HEK293 (cell line): ENCODE measurements around the gene SIRPB1.

ENCODE experiments used
- CTCF ChIA-PET: fragments of 350-600 bp; formaldehyde crosslinking; extraction: SDS; loops from one replicate; lab custom pipeline; 2021; ENCODE audit warnings: antibody characterized with exemption; lab: Yijun Ruan, JAX
- POLR2A ChIA-PET: fragments of 300-600 bp; formaldehyde crosslinking; extraction: SDS; loops from one replicate; lab custom pipeline; 2020; ENCODE audit warnings: antibody characterized with exemption, inconsistent platforms; lab: Yijun Ruan, JAX
- H3K27ac ChIP-seq: fragments of 200-500 bp; sonication (Bioruptor generic); 2 replicates; pipeline ENCODE4 v1.5.1; 2014; ENCODE audit warnings: low read depth, low read length, control low read depth, inconsistent platforms; ENCODE audit errors: extremely low read depth
- H3K36me3 ChIP-seq, 2 experiments: fragments of 200-500 bp in 1 of 2; sonication (Bioruptor generic) in 1 of 2; 1 replicate in 1 of 2; 2 replicates in 1 of 2; pipeline ENCODE4 v1.5.1; 2014 to 2017; ENCODE audit warnings: inconsistent platforms in 2 of 2, low read length in 2 of 2; ENCODE audit not compliant: control insufficient read depth in 2 of 2, insufficient read depth in 1 of 2
- H3K4me1 ChIP-seq: fragments of 200-500 bp; sonication (Bioruptor generic); 2 replicates; pipeline ENCODE4 v1.5.1; 2014; ENCODE audit warnings: mild to moderate bottlenecking, low read length, inconsistent platforms; ENCODE audit not compliant: control insufficient read depth, insufficient read depth
- H3K4me3 ChIP-seq: 2 replicates; pipeline ENCODE4 v1.5.1; 2011; ENCODE audit warnings: low read depth, mild to moderate bottlenecking, control low read depth, low read length, moderate library complexity
- H3K9me3 ChIP-seq: fragments of 200-500 bp; sonication (Bioruptor generic); 2 replicates; pipeline ENCODE4 v1.5.1; 2014; ENCODE audit warnings: low read depth, low read length, inconsistent platforms; ENCODE audit not compliant: control insufficient read depth, insufficient read depth
- KLF16 ChIP-seq: fragments of 450-650 bp; formaldehyde crosslinking; IDR thresholded peaks from 2 replicates; pipeline ENCODE4 v1.5.1; 2017; ENCODE audit warnings: missing biosample characterization, missing genetic modification characterization
- MYNN ChIP-seq: fragments of 450-650 bp; formaldehyde crosslinking; IDR thresholded peaks from 2 replicates; pipeline ENCODE4 v1.5.1; 2016; ENCODE audit warnings: missing biosample characterization, missing genetic modification characterization, borderline replicate concordance
- ZBTB11 ChIP-seq: fragments of 450-650 bp; formaldehyde crosslinking; conservative IDR thresholded peaks from 2 replicates; pipeline ENCODE4 v1.5.1; 2016; ENCODE audit warnings: low read depth, missing biosample characterization, missing genetic modification characterization
- ZFHX2 ChIP-seq: fragments of 450-650 bp; formaldehyde crosslinking; conservative IDR thresholded peaks from 2 replicates; pipeline ENCODE4 v1.5.1; 2016; ENCODE audit warnings: missing biosample characterization, missing genetic modification characterization
- ZNF133 ChIP-seq: fragments of 450-650 bp; formaldehyde crosslinking; IDR thresholded peaks from 2 replicates; pipeline ENCODE4 v1.5.1; 2016; ENCODE audit warnings: missing biosample characterization, missing genetic modification characterization
- ZNF16 ChIP-seq: fragments of 450-650 bp; formaldehyde crosslinking; IDR thresholded peaks from 2 replicates; pipeline ENCODE4 v1.5.1; 2016; ENCODE audit warnings: low read depth, missing biosample characterization, missing genetic modification characterization
- ZNF169 ChIP-seq: fragments of 450-650 bp; formaldehyde crosslinking; IDR thresholded peaks from 2 replicates; pipeline ENCODE4 v1.5.1; 2016; ENCODE audit warnings: missing biosample characterization, missing genetic modification characterization
- ZNF350 ChIP-seq: fragments of 450-650 bp; formaldehyde crosslinking; IDR thresholded peaks from 2 replicates; pipeline ENCODE4 v1.5.0; 2017; ENCODE audit warnings: missing biosample characterization, mild to moderate bottlenecking, missing genetic modification characterization
- ZNF404 ChIP-seq: fragments of 450-650 bp; formaldehyde crosslinking; IDR thresholded peaks from 2 replicates; pipeline ENCODE4 v1.5.1; 2017; ENCODE audit warnings: missing biosample characterization, missing genetic modification characterization
- ZNF416 ChIP-seq: fragments of 450-650 bp; formaldehyde crosslinking; IDR thresholded peaks from 2 replicates; pipeline ENCODE4 v1.5.1; 2016; ENCODE audit warnings: missing biosample characterization, missing genetic modification characterization
- ZNF48 ChIP-seq: fragments of 450-650 bp; formaldehyde crosslinking; IDR thresholded peaks from 2 replicates; pipeline ENCODE4 v1.5.1; 2016; ENCODE audit warnings: missing biosample characterization, missing genetic modification characterization
- ZNF514 ChIP-seq: fragments of 450-650 bp; formaldehyde crosslinking; IDR thresholded peaks from 2 replicates; pipeline ENCODE4 v1.5.1; 2016; ENCODE audit warnings: missing biosample characterization, missing genetic modification characterization
- ZNF596 ChIP-seq: fragments of 450-650 bp; IDR thresholded peaks from 2 replicates; pipeline ENCODE4 v1.5.0; 2018; ENCODE audit warnings: missing biosample characterization, mild to moderate bottlenecking, missing genetic modification characterization, moderate library complexity
- ZNF701 ChIP-seq: fragments of 450-650 bp; formaldehyde crosslinking; IDR thresholded peaks from 2 replicates; pipeline ENCODE4 v1.5.1; 2016; ENCODE audit warnings: missing biosample characterization, missing genetic modification characterization
- ZNF704 ChIP-seq: fragments of 450-650 bp; formaldehyde crosslinking; IDR thresholded peaks from 2 replicates; pipeline ENCODE4 v1.5.1; 2016; ENCODE audit warnings: missing biosample characterization, missing genetic modification characterization
- ZSCAN30 ChIP-seq: fragments of 450-650 bp; IDR thresholded peaks from 2 replicates; pipeline ENCODE4 v1.5.1; 2018; ENCODE audit warnings: missing biosample characterization, mild to moderate bottlenecking, missing genetic modification characterization, moderate library complexity
- ZSCAN5A ChIP-seq: fragments of 450-650 bp; formaldehyde crosslinking; IDR thresholded peaks from 2 replicates; pipeline ENCODE4 v1.5.1; 2016; ENCODE audit warnings: missing biosample characterization, missing genetic modification characterization
- TF ChIP-seq, protein P1 (sequence below): fragments of 450-650 bp; formaldehyde crosslinking; IDR thresholded peaks from 2 replicates; pipeline ENCODE4 v1.5.1; 2016; ENCODE audit warnings: missing biosample characterization, missing genetic modification characterization

The SIRPB1 gene

GRCh38 chr20:1588533-1589460 lies 31.0 kb downstream of the SIRPB1 start:
- no peaks in the 10 kb centered on the region for H3K36me3 ChIP-seq
- H3K4me1 ChIP-seq = no peaks in the 10 kb centered on the region
- no peaks in the 10 kb centered on the region for H3K9me3 ChIP-seq
- no peak overlapping the region for H3K27ac ChIP-seq
- ChIA-PET POLR2A (no interaction called here), CTCF (no interaction called here)
- TF ChIP-seq MYNN (tag by site-specific recombination) = no peak
- TF ChIP-seq ZSCAN30 (tag by site-specific recombination) = no peak
- TF ChIP-seq ZNF404 (tag by site-specific recombination) = no peak
- TF ChIP-seq ZNF416 (tag by site-specific recombination) = no peak
- TF ChIP-seq, protein P1, sequence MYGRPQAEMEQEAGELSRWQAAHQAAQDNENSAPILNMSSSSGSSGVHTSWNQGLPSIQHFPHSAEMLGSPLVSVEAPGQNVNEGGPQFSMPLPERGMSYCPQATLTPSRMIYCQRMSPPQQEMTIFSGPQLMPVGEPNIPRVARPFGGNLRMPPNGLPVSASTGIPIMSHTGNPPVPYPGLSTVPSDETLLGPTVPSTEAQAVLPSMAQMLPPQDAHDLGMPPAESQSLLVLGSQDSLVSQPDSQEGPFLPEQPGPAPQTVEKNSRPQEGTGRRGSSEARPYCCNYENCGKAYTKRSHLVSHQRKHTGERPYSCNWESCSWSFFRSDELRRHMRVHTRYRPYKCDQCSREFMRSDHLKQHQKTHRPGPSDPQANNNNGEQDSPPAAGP = no peak
- TF ChIP-seq ZNF16 (tag by site-specific recombination) = no peak
- TF ChIP-seq ZBTB11 (tag by site-specific recombination) = no peak
- TF ChIP-seq ZSCAN5A (tag by site-specific recombination) = no peak
- TF ChIP-seq ZNF169 (tag by site-specific recombination) = no peak
- TF ChIP-seq ZNF350 (tag by site-specific recombination) = no peak
- TF ChIP-seq ZNF596 (tag by site-specific recombination) = no peak
- no peak for TF ChIP-seq KLF16 (tag by site-specific recombination)
- no peak for TF ChIP-seq ZNF701 (tag by site-specific recombination)
- no peak overlapping the region for H3K4me3 ChIP-seq

DNA sequence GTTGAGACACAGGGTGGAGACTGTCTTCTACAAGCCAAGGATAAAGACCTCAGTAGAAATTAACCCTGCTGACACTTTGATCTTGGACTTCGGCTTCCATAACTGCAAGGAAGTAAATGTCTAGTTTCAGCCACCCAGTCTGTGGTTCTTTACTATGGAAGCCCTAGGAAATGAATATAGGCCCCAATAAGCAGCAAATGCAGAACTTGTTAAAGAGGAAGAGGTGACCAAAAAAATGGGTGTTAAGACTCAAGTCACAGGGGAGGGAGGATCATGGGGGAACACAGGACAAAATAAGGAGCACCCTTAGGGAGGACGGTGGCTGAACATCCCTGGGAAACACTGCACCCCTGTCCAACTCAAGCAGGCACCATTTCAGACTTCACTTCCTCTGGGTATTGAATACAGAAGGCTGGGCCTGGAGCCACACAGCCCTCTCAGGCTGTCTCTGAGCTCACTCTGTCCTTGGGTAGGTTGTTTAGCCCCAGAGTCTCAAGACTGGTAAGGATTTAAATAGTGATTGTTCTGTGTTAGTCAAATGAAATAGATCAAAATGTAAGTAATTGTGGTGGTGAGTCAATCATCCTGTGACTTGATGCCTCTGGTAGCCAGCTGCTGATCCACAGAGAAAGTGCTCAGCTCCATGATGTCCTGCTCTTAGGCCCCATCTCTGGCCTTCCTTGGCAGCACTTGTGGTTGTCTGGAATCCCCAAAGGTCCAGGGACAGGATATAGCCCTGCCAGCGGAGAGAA lies 31.9 kb downstream of the SIRPB1 start:
- ChIA-PET POLR2A (no interaction called here), CTCF (no interaction called here)
- H3K4me1 ChIP-seq = no peaks in the 10 kb centered on the region
- no peak overlapping the region for H3K4me3 ChIP-seq
- no peak for TF ChIP-seq ZFHX2 (tag by site-specific recombination)
- no peak for TF ChIP-seq ZNF133
- TF ChIP-seq ZNF704 (tag by site-specific recombination) = no peak
- no peak for TF ChIP-seq ZNF48 (tag by site-specific recombination)
- no peak for TF ChIP-seq ZNF514 (tag by site-specific recombination)
- no peaks in the 10 kb centered on the region for H3K36me3 ChIP-seq
- no peaks in the 10 kb centered on the region for H3K9me3 ChIP-seq
- H3K27ac ChIP-seq = no peak overlapping the region
